PC-3 (cell line): Measurements from ENCODE around the gene CYP2J2. TPM values are rescaled to one million over a fixed set of nuclear protein-coding genes. Genes with fewer than 3 reads are reported as not detected.

Experiments used
- ATAC-seq: fragments of 200-7000 bp; cut with Tn5 transposase; 2 replicates; pipeline ENCODE4 v1.9.1; 2020; ENCODE audit warnings: mild to moderate bottlenecking, moderate library complexity
- BruUV-seq: library from RNA; stranded (reverse); fragments of 400-500 nt; replicated peaks from 2 replicates; lab custom pipeline; 2021; lab: Mats Ljungman, UMichigan
- CTCF ChIA-PET: fragments of 300-600 bp; sonication (Branson Sonifier 250); formaldehyde crosslinking; loops from one replicate; lab custom pipeline; 2022; ENCODE audit warnings: antibody characterized with exemption; lab: Charles Lee
- POLR2A ChIA-PET: fragments of 300-600 bp; sonication (Branson Sonifier 250); formaldehyde crosslinking; loops from one replicate; lab custom pipeline; 2022; ENCODE audit warnings: antibody characterized with exemption; ENCODE audit not compliant: unreplicated experiment; lab: Charles Lee
- DNase-seq: peaks from one replicate; pipeline ENCODE4 v3.0.0-alpha.2; 2015
- H2AFZ ChIP-seq: fragments of 300-600 bp; sonication (generic); 2 replicates; pipeline ENCODE4 v1.6.0; 2016; ENCODE audit warnings: antibody characterized with exemption, low read length
- H3F3A ChIP-seq: fragments of 300-600 bp; sonication (generic); one replicate; pipeline ENCODE4 v1.6.0; 2017; ENCODE audit warnings: antibody characterized with exemption, low read length, control low read depth, mild to moderate bottlenecking; ENCODE audit not compliant: unreplicated experiment
- H3K27ac ChIP-seq: fragments of 300-600 bp; sonication (generic); 2 replicates; pipeline ENCODE4 v1.5.1; 2016; ENCODE audit warnings: mild to moderate bottlenecking, low read length
- H3K27me3 ChIP-seq: fragments of 300-600 bp; sonication (generic); 2 replicates; pipeline ENCODE4 v1.6.1; 2016; ENCODE audit warnings: low read length, mixed read lengths
- H3K36me3 ChIP-seq: fragments of 300-600 bp; sonication (generic); 2 replicates; pipeline ENCODE4 v1.6.1; 2016; ENCODE audit warnings: low read depth, mixed run types, low read length, mixed read lengths
- H3K4me1 ChIP-seq: fragments of 300-600 bp; sonication (generic); 2 replicates; pipeline ENCODE4 v1.5.1; 2016; ENCODE audit warnings: low read length; ENCODE audit not compliant: insufficient read depth
- H3K4me2 ChIP-seq: fragments of 300-600 bp; sonication (generic); 2 replicates; pipeline ENCODE4 v1.6.0; 2016; ENCODE audit warnings: low read length
- H3K4me3 ChIP-seq: fragments of 300-600 bp; sonication (generic); 2 replicates; pipeline ENCODE4 v1.5.1; 2016; ENCODE audit warnings: mild to moderate bottlenecking, low read length, mixed read lengths
- H3K79me2 ChIP-seq: fragments of 300-600 bp; sonication (generic); 2 replicates; pipeline ENCODE4 v1.6.1; 2017; ENCODE audit warnings: low read length, mixed read lengths
- H3K9ac ChIP-seq: fragments of 300-600 bp; sonication (generic); 2 replicates; pipeline ENCODE4 v1.6.0; 2016; ENCODE audit warnings: mild to moderate bottlenecking, low read length
- H3K9me2 ChIP-seq: fragments of 300-600 bp; sonication (generic); replicated peaks from 2 replicates; pipeline ENCODE4 v1.6.1; 2016; ENCODE audit warnings: mixed run types, low read length, mixed read lengths
- H3K9me3 ChIP-seq: fragments of 300-600 bp; sonication (generic); 2 replicates; pipeline ENCODE4 v1.6.1; 2016; ENCODE audit warnings: low read length, mixed read lengths
- H4K20me1 ChIP-seq: fragments of 300-600 bp; sonication (generic); 2 replicates; pipeline ENCODE4 v1.6.1; 2016; ENCODE audit warnings: low read length, mixed read lengths
- EZH2 ChIP-seq: fragments of 300-600 bp; sonication (generic); IDR thresholded peaks from one replicate; pipeline ENCODE4 v1.6.1; 2017; ENCODE audit warnings: antibody characterized with exemption, mild to moderate bottlenecking, low read length; ENCODE audit not compliant: unreplicated experiment
- EZH2phosphoT487 ChIP-seq: fragments of 300-600 bp; sonication (generic); IDR thresholded peaks from 2 replicates; pipeline ENCODE4 v1.6.1; 2018; ENCODE audit warnings: mild to moderate bottlenecking, antibody characterized with exemption, low read length, borderline replicate concordance
- intact Hi-C: fragments of 100-400 bp; cut with micrococcal nuclease; formaldehyde crosslinking; loops from 2 replicates; pipeline ENCODE4 v1.9.0; 2023
- total RNA-seq: library from RNA; depleted of rRNA; stranded (reverse); fragments of >200 nt; gene quantifications from 2 replicates; pipeline ENCODE4 v1.2.3, GENCODE V29; 2014
- TF ChIP-seq, protein P1 (sequence below): fragments of 300-600 bp; sonication (generic); conservative IDR thresholded peaks from 2 replicates; pipeline ENCODE4 v1.5.1; 2017; ENCODE audit warnings: antibody characterized with exemption, low read depth, mild to moderate bottlenecking, low read length

Gene CYP2J2
- total RNA-seq, 1 experiment from 2014 or later = 0.44 TPM

DNA sequence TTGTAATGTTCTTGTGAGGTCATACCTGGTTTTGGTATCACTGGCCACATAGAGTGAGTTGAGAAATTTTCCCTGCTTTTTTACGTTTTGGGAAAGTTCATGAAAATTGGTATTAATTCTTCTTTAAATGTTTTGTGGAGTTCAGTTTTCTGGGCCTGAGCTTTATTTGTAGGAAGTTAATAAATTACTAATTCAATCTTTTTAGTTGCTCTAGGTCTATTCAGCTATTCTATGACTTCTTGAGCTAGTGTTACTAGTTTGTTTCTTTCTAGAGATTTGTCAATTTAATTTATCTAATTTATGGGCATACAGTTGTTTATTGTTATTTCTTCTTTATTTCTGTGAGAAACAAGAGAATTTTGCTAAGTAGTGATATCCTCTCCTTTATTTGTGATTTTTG lies 74.5 kb downstream of the CYP2J2 start:
- BruUV-seq = no TSS peak
- Histone ChIP-seq H3K4me1 (peaks cover 10% of the 10 kb centered on the region), H3K9ac (no peak overlapping the region), H3K79me2 (no peaks in the 10 kb centered on the region), H2AFZ (no peak overlapping the region), H3K4me2 (no peak overlapping the region), H3F3A (no peaks in the 10 kb centered on the region), H3K9me2 (no peaks in the 10 kb centered on the region), H3K27me3 (no peaks in the 10 kb centered on the region), H3K27ac (no peak overlapping the region), H4K20me1 (no peaks in the 10 kb centered on the region), H3K36me3 (no peaks in the 10 kb centered on the region), H3K4me3 (no peak overlapping the region), H3K9me3 (no peaks in the 10 kb centered on the region)
- ChIA-PET CTCF (no interaction called here), POLR2A (no interaction called here)
- TF ChIP-seq, protein P1, sequence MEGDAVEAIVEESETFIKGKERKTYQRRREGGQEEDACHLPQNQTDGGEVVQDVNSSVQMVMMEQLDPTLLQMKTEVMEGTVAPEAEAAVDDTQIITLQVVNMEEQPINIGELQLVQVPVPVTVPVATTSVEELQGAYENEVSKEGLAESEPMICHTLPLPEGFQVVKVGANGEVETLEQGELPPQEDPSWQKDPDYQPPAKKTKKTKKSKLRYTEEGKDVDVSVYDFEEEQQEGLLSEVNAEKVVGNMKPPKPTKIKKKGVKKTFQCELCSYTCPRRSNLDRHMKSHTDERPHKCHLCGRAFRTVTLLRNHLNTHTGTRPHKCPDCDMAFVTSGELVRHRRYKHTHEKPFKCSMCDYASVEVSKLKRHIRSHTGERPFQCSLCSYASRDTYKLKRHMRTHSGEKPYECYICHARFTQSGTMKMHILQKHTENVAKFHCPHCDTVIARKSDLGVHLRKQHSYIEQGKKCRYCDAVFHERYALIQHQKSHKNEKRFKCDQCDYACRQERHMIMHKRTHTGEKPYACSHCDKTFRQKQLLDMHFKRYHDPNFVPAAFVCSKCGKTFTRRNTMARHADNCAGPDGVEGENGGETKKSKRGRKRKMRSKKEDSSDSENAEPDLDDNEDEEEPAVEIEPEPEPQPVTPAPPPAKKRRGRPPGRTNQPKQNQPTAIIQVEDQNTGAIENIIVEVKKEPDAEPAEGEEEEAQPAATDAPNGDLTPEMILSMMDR = no peak
- TF ChIP-seq EZH2phosphoT487 (no peak), EZH2 (no peak)
- ATAC-seq = no peak
- DNase-seq = no peak
- intact Hi-C loops = no loop called here

DNA sequence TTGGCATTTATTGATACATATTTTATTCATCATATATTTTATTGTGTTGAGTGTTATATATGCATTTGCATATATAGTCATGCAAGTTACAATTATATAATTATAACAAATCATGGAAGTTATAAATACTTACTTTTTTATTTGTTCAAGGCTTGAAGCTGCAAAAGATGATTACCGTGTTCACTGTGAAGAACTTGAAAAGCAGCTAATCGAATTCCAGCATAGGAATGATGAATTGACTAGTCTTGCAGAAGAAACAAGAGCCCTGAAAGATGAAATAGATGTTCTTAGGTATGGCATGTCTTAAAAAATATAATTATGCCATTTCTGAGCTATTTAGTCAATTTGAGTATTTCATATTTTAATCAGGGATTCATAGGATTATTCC lies 79.7 kb downstream of the CYP2J2 start:
- Histone ChIP-seq H4K20me1 (no peaks in the 10 kb centered on the region), H3K4me1 (no peaks in the 10 kb centered on the region), H3K9me3 (no peaks in the 10 kb centered on the region), H3K27me3 (no peaks in the 10 kb centered on the region), H3K9me2 (no peaks in the 10 kb centered on the region), H3K79me2 (no peaks in the 10 kb centered on the region), H3K4me2 (no peak overlapping the region), H2AFZ (no peak overlapping the region), H3K9ac (no peak overlapping the region), H3F3A (no peaks in the 10 kb centered on the region), H3K4me3 (no peak overlapping the region), H3K36me3 (peaks cover 4% of the 10 kb centered on the region; the same call in 1 of the 2 replicates), H3K27ac (no peak overlapping the region)
- intact Hi-C loops = no loop called here
- no peak for TF ChIP-seq EZH2
- TF ChIP-seq EZH2phosphoT487 = no peak
- TF ChIP-seq, protein P1 = no peak
- no TSS peak for BruUV-seq
- no peak for DNase-seq
- POLR2A ChIA-PET = no interaction called here
- no peak for ATAC-seq
- CTCF ChIA-PET = no interaction called here

GRCh38 chr1:59846209-59846894 lies 80.2 kb downstream of the CYP2J2 start:
- H3K9ac ChIP-seq = no peak overlapping the region
- H3K36me3 ChIP-seq = peaks cover 7% of the 10 kb centered on the region; the same call in 1 of the 2 replicates
- ATAC-seq (no peak), DNase-seq (no peak)
- no peaks in the 10 kb centered on the region for H3K9me2 ChIP-seq
- no peaks in the 10 kb centered on the region for H3K27me3 ChIP-seq
- CTCF ChIA-PET = no interaction called here
- no peaks in the 10 kb centered on the region for H3K79me2 ChIP-seq
- no TSS peak for BruUV-seq
- POLR2A ChIA-PET = no interaction called here
- intact Hi-C loops = no loop called here
- H3K9me3 ChIP-seq = no peaks in the 10 kb centered on the region
- H3K4me3 ChIP-seq = no peak overlapping the region
- H3F3A ChIP-seq = no peaks in the 10 kb centered on the region
- H3K4me1 ChIP-seq = no peaks in the 10 kb centered on the region
- TF ChIP-seq EZH2phosphoT487 = no peak
- TF ChIP-seq EZH2 = no peak
- TF ChIP-seq, protein P1 = no peak
- H2AFZ ChIP-seq = no peak overlapping the region
- H4K20me1 ChIP-seq = no peaks in the 10 kb centered on the region
- H3K4me2 ChIP-seq = no peak overlapping the region
- no peak overlapping the region for H3K27ac ChIP-seq
